SH-SY5Y (cell line): ENCODE data around the gene SNAPC2.

Source experiments
- GATA2 ChIP-seq: IDR thresholded peaks from 2 replicates; pipeline ENCODE4 v1.6.1; 2011; ENCODE audit warnings: mild to moderate bottlenecking, low read depth, low read length
- GATA3 ChIP-seq: IDR thresholded peaks from 2 replicates; pipeline ENCODE4 v1.6.1; 2011; ENCODE audit warnings: low read depth, mild to moderate bottlenecking, low read length, moderate library complexity

DNA sequence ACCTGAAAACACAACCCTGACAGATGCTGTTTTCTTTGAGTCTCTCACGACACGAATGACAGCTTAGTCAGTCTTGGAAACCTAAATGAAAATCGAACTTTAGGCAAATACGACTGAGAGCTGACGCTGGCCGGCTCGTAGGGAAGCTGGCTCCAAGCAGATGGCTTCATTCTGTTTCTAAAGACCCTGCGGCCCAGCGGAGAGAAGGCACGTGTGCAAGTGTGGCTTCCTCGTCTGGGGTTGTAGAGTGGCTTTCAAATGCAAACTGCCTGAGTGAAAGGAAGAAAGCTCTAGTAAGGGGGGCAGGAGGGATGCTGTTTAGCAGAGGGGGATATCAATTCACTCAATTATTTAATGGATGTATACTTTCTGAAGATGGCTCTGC, 49.4 kb downstream of the SNAPC2 start:
- TF ChIP-seq GATA3 (no peak), GATA2 (no peak)
